IPS-NIHi7 (cell line): ENCODE measurements around the gene AGO1.
"Not testable (repeated sequence)": the region's sequence is repeated elsewhere in the genome, so short reads cannot be mapped to it uniquely, and the experiment has no call there.

Experiments
- DNase-seq: peaks from one replicate; pipeline ENCODE4 v3.0.0; 2012; ENCODE audit warnings: mixed read lengths; ENCODE audit errors: extremely low spot score

The AGO1 gene

GRCh38 chr1:35915693-35916092, 32.7 kb downstream of the AGO1 start:
- DNase-seq = no peak

- DNase-seq = no peak
Measured at GRCh38 chr1:35923791-35924221, 40.8 kb downstream of the AGO1 start.

GRCh38 chr1:35924838-35925237, 41.8 kb downstream of the AGO1 start:
- DNase-seq = no peak

DNA sequence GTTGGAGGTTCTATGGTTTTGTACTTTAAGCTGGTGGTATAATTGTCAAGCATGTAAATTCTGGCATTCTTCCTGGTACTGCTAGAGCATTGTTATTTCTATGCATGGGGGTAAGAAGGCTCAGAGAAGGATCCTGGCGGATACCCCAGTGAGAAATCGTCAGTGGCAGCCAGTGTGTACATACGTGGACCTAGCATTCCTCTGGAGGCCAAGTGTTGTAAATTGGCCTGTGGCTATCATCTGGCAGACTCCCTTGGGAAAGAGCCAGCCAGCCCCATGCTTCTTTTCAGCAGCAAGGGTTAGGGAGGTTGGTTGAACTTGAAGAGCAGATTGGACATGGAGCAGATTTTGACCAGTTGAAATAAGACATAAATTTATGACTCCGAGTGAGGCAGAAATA, 42.7 kb downstream of the AGO1 start:
- no peak for DNase-seq

- no peak for DNase-seq
Measured at GRCh38 chr1:35927472-35927871, 44.5 kb downstream of the AGO1 start.

DNA sequence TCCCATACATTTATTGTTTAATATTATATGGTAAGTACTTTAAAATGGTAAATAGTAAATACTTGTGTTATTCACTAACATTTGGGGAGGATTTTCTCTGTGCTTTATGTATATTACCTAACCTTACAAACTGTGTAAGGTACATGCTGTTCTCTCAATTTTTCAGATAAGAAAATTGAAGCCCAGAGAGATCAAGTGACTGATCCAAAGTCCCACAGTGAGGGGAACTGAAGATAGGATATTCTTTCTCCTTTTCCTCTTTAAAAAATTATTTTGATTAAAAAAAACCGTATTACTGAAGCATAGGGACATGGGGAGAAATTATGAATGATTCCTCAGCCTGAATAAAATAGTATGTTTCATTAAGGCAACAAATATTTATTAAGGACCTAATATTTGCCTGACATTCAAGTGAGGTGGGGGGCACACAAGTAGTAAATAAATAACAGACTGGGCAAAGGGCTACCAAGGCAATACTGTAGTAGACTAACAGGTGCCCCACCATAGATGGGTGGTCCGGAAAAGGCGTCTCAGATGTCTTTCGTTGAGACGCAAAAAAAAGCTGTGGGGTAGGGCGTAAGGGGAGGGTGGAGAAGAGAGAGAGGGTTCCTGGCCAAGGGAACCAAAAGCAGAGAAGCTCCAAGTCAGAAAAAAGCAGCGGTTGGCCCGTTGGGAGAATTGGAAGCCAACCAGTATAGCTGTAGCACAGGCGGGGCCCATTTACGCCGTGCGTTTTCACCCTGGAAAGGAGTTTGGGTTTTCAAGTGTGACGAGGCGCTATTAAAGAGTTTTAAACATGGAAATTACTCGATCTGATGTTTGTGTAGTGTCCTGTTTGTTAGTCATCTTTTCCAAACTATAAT, 47.0 kb downstream of the AGO1 start:
- peak; percentile 67 for DNase-seq

DNA sequence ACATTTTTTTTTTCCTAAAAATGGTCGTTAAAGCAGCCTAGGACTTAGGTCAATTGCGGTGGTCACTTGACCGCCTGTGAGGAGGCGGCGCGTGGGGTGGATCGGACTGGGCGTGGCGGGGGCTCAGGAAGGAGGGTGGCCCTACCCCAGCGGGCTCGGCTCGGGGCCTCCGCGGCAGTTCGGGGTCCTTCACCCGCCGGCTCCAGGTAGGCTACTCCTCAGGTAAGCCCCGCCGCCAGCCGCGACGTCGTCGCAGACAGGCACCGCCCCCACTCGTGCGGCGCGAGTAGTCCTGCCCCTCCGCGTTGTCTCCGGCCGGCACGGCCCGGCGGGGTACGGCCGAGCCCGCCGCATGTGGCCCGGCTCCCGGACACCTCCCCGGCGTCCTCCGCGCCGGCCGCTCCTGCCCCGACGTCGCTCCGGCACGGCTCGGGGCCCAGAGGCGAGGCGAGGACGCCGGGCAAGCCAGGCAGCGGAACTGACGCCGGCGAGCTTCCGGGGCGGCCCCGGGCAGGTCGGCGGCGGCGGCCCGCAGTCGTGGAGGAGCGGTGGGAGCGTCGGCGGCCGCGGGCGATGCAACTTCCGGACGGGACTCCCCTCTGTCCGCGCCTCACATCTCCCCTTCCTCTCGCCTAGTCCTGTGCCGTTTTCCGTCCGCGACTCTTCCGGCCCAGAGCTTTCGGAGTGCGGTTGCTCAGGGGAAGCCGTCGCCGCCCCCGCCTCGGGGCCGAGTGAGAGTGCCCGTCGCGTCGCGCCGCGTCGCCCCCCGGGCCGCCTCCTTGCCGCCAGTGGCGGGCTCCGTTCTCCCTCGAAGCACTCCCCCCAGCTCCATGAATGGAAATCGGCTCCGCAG, 47.8 kb downstream of the AGO1 start, which contains the start of gene AGO3:
TSS of gene AGO3 (plus strand) at position 513 of the 853 bp plus-strand sequence. CDS start at position 835, 322 bp downstream.
- DNase-seq = peak; percentile 89

DNA sequence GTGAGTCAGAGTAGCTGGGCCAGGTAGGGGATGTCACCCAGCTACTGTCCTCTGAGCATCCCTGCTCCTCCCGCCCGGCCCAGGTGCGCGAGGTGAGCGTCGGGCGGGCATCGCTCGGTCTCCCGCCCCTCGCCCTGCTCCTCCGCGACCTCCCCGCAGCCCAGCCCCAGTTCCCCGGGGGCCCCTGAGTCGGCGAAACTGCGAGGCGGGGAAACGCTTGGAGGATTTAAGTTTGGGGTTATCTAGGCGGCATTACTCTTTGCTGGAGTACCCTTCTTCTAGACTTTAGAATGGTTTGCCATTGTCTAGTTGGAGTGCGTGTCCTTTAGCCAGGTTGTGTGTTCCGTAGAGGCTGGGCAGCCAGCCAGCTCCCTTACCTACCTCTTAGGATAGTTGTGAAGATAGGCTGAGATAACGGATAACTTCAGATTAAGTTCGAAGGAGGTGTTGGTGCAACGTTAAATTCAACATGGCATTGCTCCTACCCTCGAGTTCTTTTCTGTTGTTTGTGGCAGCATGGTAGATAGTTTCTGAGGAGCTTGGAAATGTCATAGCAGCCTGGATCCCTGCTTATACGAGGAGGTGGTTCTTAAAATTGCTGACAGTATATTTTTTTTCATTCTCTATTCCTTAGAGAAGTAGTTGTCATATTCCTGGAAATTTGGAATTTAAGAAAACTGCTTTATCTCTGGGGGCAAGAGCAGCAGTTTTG, 48.6 kb downstream of the AGO1 start:
- no peak for DNase-seq

GRCh38 chr1:35932158-35932636, 49.2 kb downstream of the AGO1 start:
- no peak for DNase-seq

DNA sequence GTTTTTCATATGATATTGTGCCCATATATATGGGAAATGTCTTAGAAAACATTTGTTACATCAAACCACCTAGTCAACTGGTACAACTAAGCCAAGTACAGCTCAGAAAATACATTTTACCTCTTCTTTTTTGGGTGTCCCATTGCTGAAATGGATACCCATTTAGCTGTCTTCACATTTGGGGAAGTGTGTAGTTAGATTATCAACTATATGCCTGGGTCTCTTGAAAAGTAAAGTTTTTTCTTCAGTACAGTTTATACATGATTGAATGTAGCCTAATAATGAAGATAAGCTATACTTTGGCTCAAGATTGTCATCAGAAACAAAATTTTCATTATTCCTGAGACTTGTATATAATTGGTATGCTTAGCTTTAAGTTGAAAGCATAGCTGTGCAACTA, 49.9 kb downstream of the AGO1 start:
- DNase-seq = no peak

- no peak for DNase-seq
Measured at GRCh38 chr1:35935442-35936388, 52.7 kb downstream of the AGO1 start.

GRCh38 chr1:35936838-35937237, 53.8 kb downstream of the AGO1 start:
- DNase-seq = no peak

GRCh38 chr1:35939484-35939883, 56.5 kb downstream of the AGO1 start:
- DNase-seq = no peak

DNA sequence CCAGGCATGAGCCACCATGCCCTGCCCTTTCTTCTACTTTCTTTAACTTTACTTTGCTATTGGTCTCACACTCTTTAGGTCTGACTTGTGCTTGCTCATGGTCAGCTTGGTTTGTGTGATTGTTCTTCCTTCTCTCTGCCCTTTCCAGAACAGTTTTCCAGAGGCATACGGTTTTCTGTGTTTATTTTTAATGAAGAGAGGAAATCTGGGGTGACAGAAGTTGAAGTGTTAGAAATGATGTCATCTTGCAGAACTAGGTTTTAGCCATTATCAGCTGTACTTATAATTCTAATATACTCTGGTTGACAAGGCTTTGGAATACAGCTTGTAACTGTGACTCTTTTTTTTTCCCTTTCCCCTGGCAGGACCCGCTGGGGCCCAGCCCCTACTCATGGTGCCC, 62.3 kb downstream of the AGO1 start:
- DNase-seq = no peak

DNA sequence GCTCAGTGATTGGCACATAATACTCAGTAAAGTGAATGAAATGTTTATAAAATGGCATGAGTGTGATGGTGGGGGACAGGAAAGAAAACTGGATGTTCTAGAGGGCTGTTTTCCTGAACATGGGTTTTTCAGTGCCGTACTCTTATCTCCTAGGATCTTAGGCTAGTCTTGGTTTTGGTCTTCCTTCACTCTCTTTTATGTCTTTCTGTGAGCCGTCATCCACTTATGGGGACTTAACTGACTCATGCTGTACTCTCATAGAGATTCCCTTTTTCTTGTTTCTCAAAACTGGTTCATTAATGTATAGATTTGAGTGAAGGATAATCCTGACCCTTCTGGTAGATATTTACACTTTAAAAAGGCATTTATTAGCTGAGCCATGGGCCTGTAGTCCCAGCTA, 64.5 kb downstream of the AGO1 start:
- no peak for DNase-seq

DNA sequence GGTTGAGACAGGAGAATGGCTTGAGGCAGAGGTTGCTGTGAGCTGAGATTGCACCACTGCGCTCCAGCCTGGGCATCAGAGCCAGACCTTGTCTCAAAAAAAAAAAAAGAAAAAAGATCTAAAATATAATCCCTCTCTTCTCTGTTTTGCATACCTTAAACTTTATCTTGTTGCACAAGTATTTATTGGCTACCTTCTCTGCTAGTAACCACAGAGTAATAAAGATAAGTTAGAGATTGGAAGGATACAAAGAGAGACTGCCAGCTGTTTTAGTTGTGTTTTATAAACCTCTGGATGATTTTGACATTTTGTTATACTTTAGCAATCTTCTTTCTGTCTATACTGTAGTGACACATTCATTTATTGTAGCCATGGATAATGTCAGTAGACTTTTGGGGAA, 75.5 kb downstream of the AGO1 start:
- DNase-seq = no peak

DNA sequence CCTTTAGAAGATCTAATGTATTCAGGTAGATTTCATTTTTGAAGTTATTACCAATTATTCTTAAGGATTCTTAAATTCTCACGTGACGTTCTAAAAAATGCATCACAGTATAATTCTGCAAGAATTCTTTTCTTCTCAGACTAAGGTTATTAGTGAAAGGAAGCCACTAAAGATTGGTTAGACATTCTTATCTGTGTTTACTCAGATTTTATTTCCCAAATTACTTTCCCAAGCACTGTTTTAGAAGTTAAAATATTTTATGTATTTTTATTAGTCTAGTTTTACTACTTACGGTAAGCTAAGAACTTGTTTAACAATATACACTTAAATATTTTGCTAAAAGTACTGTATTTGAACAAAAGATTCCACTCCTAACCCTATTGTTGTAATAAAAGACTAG, 76.3 kb downstream of the AGO1 start:
- no peak for DNase-seq

GRCh38 chr1:35962952-35963351, 79.9 kb downstream of the AGO1 start:
- no peak for DNase-seq

DNA sequence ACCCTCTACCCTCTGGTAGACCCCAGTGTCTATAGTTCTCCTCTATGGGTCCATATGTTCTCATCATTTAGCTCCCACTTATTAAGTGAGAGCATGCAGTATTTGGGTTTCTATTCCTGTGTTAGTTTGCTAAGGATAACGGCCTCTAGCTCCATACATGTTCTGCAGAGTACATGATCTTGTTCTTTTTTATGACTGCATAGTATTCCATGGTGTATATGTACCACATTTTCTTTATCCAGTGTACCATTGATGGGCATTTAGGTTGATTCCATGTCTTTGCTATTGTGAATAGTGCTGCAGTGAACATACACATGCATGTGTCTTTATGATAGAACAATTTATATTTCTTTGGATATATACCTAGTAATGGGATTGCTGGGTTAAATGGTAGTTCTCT, 81.3 kb downstream of the AGO1 start:
- not testable (repeated sequence) for DNase-seq

- DNase-seq = no peak
Measured at GRCh38 chr1:35968396-35968795, 85.4 kb downstream of the AGO1 start.

GRCh38 chr1:35971601-35972000, 88.6 kb downstream of the AGO1 start:
- no peak for DNase-seq
